MCF 10A (cell line): ENCODE data around the gene HAND2. TPM values are rescaled to one million over a fixed set of nuclear protein-coding genes. Genes with fewer than 3 reads are reported as not detected.

Experiments used
- BruUV-seq: library from RNA; stranded (reverse); fragments of 400-500 nt; replicated peaks from 2 replicates; lab custom pipeline; 2021; lab: Mats Ljungman, UMichigan
- CTCF ChIA-PET: fragments of 300-600 bp; sonication (Branson Sonifier 250); formaldehyde crosslinking; extraction: SDS; loops from one replicate; lab custom pipeline; 2021; ENCODE audit warnings: antibody characterized with exemption, inconsistent platforms; lab: Yijun Ruan, JAX
- POLR2A ChIA-PET: fragments of 300-600, 350-650 bp; sonication (Branson Sonifier 250); formaldehyde crosslinking; extraction: SDS; loops from one replicate; lab custom pipeline; 2020; ENCODE audit warnings: antibody characterized with exemption, inconsistent platforms; lab: Yijun Ruan, JAX
- DNase-seq: peaks from one replicate; pipeline ENCODE4 v3.0.0-alpha.2; 2018; ENCODE audit not compliant: unreplicated experiment
- H3K27ac Mint-ChIP-seq: one replicate; pipeline ENCODE4 v1.8.0; 2022; ENCODE audit warnings: mild to moderate bottlenecking, low read depth, mixed read lengths; ENCODE audit not compliant: unreplicated experiment
- H3K27me3 Mint-ChIP-seq: one replicate; pipeline ENCODE4 v1.8.0; 2022; ENCODE audit warnings: mixed read lengths; ENCODE audit not compliant: insufficient read depth, unreplicated experiment
- H3K36me3 Mint-ChIP-seq: one replicate; pipeline ENCODE4 v1.8.0; 2022; ENCODE audit warnings: mild to moderate bottlenecking, moderate library complexity, mixed read lengths; ENCODE audit not compliant: insufficient read depth, unreplicated experiment
- H3K4me1 Mint-ChIP-seq: one replicate; pipeline ENCODE4 v1.8.0; 2022; ENCODE audit warnings: mixed read lengths; ENCODE audit not compliant: insufficient read depth, unreplicated experiment
- H3K4me3 Mint-ChIP-seq: one replicate; pipeline ENCODE4 v1.8.0; 2022; ENCODE audit warnings: mild to moderate bottlenecking, moderate library complexity, mixed read lengths; ENCODE audit not compliant: unreplicated experiment
- H3K9me3 Mint-ChIP-seq: one replicate; pipeline ENCODE4 v1.8.0; 2022; ENCODE audit warnings: mixed read lengths; ENCODE audit not compliant: unreplicated experiment
- intact Hi-C: fragments of 100-400 bp; cut with micrococcal nuclease; formaldehyde crosslinking; loops from 2 replicates; pipeline ENCODE4 v1.14.1; 2022
- total RNA-seq: library from RNA; stranded (reverse); gene quantifications from 2 replicates; pipeline ENCODE4 v1.2.3, GENCODE V29; 2022
- TF ChIP-seq, protein P1 (sequence below): fragments of 200-600 bp; IDR thresholded peaks from one replicate; pipeline ENCODE4 v1.8.0; 2022; ENCODE audit warnings: antibody characterized with exemption, mild to moderate bottlenecking; ENCODE audit not compliant: unreplicated experiment

HAND2 gene
- total RNA-seq, 1 experiment from 2014 or later = not detected

DNA sequence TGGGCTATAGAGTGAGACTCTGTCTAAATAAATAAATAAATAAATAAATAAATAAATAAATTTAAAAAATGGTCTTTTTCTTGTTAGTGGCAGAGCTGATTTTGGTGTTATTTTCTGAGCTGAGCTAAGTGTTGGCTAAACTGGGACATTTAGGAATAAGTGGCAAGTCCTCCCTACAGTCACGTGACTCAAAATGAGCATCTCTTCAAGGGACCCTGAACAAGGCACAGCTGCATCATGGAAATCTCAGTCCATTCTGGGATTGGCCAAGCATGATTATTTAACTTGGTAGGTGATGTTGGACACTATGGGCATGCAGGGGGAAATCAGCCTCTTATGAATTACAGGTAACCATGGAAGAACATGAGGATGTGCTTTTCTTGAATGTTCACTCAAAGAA lies 42.0 kb downstream of the HAND2 start:
- TF ChIP-seq, protein P1, sequence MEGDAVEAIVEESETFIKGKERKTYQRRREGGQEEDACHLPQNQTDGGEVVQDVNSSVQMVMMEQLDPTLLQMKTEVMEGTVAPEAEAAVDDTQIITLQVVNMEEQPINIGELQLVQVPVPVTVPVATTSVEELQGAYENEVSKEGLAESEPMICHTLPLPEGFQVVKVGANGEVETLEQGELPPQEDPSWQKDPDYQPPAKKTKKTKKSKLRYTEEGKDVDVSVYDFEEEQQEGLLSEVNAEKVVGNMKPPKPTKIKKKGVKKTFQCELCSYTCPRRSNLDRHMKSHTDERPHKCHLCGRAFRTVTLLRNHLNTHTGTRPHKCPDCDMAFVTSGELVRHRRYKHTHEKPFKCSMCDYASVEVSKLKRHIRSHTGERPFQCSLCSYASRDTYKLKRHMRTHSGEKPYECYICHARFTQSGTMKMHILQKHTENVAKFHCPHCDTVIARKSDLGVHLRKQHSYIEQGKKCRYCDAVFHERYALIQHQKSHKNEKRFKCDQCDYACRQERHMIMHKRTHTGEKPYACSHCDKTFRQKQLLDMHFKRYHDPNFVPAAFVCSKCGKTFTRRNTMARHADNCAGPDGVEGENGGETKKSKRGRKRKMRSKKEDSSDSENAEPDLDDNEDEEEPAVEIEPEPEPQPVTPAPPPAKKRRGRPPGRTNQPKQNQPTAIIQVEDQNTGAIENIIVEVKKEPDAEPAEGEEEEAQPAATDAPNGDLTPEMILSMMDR = no peak
- no peaks in the 10 kb centered on the region for H3K9me3 Mint-ChIP-seq
- no peaks in the 10 kb centered on the region for H3K27me3 Mint-ChIP-seq
- H3K4me1 Mint-ChIP-seq = peaks cover 8% of the 10 kb centered on the region
- no peak overlapping the region for H3K27ac Mint-ChIP-seq
- intact Hi-C loops = no loop called here
- H3K36me3 Mint-ChIP-seq = no peaks in the 10 kb centered on the region
- no TSS peak for BruUV-seq
- H3K4me3 Mint-ChIP-seq = no peak overlapping the region
- ChIA-PET POLR2A (interaction anchor here (0.6 kb wide), 1 partner anchor 74 kb away, joined by 3 read pairs; no protein-coding TSS in a partner anchor), CTCF (interaction anchor here (1.1 to 1.8 kb wide), 4 partner anchors 18 to 169 kb away, joined by 3 to 7 read pairs (median 3); no protein-coding TSS in a partner anchor)
- no peak for DNase-seq

DNA sequence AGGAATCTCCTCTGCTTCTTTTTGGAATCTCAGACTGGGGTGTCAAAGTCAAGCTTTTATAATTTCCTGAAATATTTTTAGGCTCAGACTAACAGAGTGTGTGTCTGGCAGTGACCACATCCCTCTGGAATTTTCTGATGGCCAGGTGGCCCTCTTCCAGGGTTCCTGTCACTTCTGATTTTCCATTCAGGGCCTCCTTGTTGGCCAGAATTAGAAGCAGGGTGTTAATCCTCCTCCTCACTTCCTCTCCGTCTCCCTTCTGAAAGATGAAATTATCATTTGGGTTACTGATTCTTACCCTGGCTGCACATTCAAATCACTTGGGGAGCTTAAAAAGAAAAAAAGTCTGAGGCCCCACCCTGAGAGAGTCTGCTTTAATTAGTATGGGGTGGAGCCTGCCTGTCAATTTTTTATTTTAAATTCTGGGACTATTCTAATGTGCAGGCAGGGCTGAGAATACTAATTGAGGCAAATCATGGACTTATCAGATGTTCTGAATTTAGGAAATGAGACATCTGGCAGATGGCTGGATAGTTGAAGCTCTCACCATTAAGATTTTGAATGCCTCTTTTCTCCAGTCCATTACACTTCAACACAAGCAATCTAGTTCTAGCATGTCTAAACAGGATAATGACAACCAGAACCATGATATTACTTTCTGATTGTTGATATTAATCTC lies 43.2 kb downstream of the HAND2 start:
- Mint-ChIP-seq H3K9me3 (no peaks in the 10 kb centered on the region), H3K36me3 (no peaks in the 10 kb centered on the region), H3K4me1 (peaks cover 8% of the 10 kb centered on the region), H3K4me3 (no peak overlapping the region), H3K27ac (no peak overlapping the region), H3K27me3 (no peaks in the 10 kb centered on the region)
- TF ChIP-seq, protein P1 = no peak
- DNase-seq = no peak
- ChIA-PET CTCF (interaction anchor here (1.4 to 1.8 kb wide), 2 partner anchors 19 to 67 kb away, joined by 5 to 7 read pairs; no protein-coding TSS in a partner anchor), POLR2A (no interaction called here)
- intact Hi-C loops = no loop called here
- no TSS peak for BruUV-seq

DNA sequence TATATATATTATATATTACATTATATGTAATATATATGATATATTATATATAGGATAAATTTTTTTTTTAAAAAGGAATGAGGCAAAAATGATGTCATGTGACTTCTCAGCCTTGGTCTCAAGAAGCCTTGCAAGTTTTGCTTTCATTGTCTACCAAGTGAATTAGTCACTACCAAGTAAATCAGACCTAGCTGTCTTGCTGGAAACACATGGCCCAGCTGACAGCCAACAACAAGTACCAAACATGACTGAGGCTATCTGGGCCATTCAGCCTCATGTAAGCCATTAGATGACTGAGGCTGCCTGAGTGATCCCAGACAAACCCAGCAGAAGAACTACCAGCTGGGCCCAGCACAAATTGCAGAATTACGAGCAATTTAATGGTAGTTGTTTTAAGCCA lies 44.9 kb downstream of the HAND2 start:
- CTCF ChIA-PET = interaction anchor here (0.7 kb wide), 2 partner anchors 9 to 58 kb away, joined by 3 read pairs; no protein-coding TSS in a partner anchor
- Mint-ChIP-seq H3K4me3 (no peak overlapping the region), H3K27ac (no peak overlapping the region), H3K27me3 (no peaks in the 10 kb centered on the region), H3K4me1 (no peaks in the 10 kb centered on the region), H3K9me3 (no peaks in the 10 kb centered on the region), H3K36me3 (no peaks in the 10 kb centered on the region)
- BruUV-seq = no TSS peak
- TF ChIP-seq, protein P1 = no peak
- DNase-seq = no peak
- POLR2A ChIA-PET = no interaction called here
- intact Hi-C loops = no loop called here

DNA sequence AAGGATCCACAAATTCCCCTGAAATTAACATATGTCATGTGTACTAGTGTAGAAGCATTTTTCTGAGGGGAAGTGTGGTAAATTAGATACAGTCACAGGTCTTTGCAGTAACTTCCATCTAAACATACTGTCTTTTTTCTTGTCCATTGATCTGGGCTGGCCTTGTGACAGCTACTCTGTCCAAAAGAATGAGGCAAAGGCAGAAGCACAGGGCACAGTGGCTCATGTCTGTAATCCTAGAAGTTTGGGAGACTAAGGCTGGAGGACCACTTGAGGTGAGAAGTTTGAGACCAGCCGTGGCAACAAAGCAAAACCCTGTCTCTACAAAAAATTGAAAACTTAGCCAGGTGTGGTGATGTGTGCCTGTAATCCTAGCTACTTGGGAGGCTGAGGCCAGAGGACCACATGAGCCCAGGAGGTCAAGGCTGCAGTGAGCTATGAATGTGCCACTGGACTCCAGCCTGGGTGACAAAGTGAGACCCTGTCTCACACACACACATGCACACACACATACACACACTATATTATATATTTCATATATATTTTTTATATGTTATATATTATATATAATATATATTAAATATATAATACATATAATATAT lies 47.6 kb downstream of the HAND2 start:
- Mint-ChIP-seq H3K4me1 (peaks cover 5% of the 10 kb centered on the region), H3K36me3 (no peaks in the 10 kb centered on the region), H3K27me3 (no peaks in the 10 kb centered on the region), H3K4me3 (no peak overlapping the region), H3K9me3 (no peaks in the 10 kb centered on the region), H3K27ac (no peak overlapping the region)
- ChIA-PET CTCF (no interaction called here), POLR2A (no interaction called here)
- BruUV-seq = no TSS peak
- TF ChIP-seq, protein P1 = no peak
- intact Hi-C loops = no loop called here
- no peak for DNase-seq
